GM12878 (cell line): Measurements from ENCODE around the gene DOK7.

Experiments used
- EZH2 ChIP-seq: IDR thresholded peaks from 2 replicates; pipeline ENCODE4 v1.6.1; 2012; ENCODE audit warnings: low read depth, mild to moderate bottlenecking, control low read depth, inconsistent platforms, low read length, borderline replicate concordance; ENCODE audit not compliant: control insufficient read depth
- YY1 ChIP-seq: IDR thresholded peaks from 2 replicates; pipeline ENCODE4 v1.6.1; 2011; ENCODE audit warnings: low read depth, mild to moderate bottlenecking, low read length
- ZSCAN29 ChIP-seq: fragments of 450-650 bp; IDR thresholded peaks from 2 replicates; pipeline ENCODE4 v1.6.1; 2017; ENCODE audit warnings: mild to moderate bottlenecking, moderate library complexity

DNA sequence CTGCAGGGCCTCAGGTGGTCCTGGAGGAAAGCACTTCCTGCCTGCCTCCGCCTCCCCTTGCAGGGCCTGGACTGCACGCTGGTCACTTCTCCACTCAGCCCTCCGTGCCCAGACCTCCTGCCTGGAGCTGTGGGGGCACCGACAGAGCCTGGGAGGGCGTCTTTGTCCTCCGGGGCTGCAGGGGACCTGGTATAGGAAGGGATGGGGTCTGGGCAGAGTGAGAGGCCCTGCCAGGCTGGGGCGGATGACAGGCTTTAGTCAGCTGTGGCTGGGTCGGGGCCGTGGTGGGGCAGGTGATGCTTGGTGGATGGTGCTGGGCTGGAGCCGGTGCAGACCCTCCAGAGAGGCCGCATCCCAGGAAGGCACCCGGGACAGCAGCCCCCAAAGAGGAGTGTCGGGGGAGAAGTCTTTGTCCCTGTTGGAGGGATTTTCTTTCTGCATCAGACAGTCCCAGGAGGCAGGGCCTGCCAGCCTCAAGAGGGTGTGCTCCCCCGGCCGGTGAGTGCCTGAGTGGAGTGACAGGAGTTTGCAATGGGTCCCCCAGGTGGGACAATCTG, 1.3 kb downstream of the DOK7 start:
- no peak for TF ChIP-seq YY1
- TF ChIP-seq EZH2 = no peak
- no peak for TF ChIP-seq ZSCAN29
